HG03558 (cell line): ENCODE data around the gene PCDH19.

Source experiments
- ATAC-seq: cut with Tn5 transposase; IDR thresholded peaks from one replicate; pipeline ENCODE4 v1.9.1; 2021; ENCODE audit warnings: moderate number of reproducible peaks; ENCODE audit not compliant: unreplicated experiment; ENCODE audit errors: extremely low read depth

The PCDH19 gene

GRCh38 chrX:100316987-100317386, 93.1 kb downstream of the PCDH19 start:
- no peak for ATAC-seq

GRCh38 chrX:100315566-100315965, 94.5 kb downstream of the PCDH19 start:
- ATAC-seq, result no peak

GRCh38 chrX:100299559-100299958, 110.5 kb downstream of the PCDH19 start:
- ATAC-seq, result no peak

- no peak for ATAC-seq
Measured at GRCh38 chrX:100297728-100298127, 112.3 kb downstream of the PCDH19 start.

GRCh38 chrX:100296183-100296753, 113.8 kb downstream of the PCDH19 start:
- ATAC-seq, result no peak

GRCh38 chrX:100294965-100295364, 115.1 kb downstream of the PCDH19 start:
- no peak for ATAC-seq

GRCh38 chrX:100289066-100289558, 121.0 kb downstream of the PCDH19 start:
- ATAC-seq, result no peak

GRCh38 chrX:100277231-100277630, 132.8 kb downstream of the PCDH19 start:
- no peak for ATAC-seq

GRCh38 chrX:100274916-100275315, 135.2 kb downstream of the PCDH19 start:
- no peak for ATAC-seq

GRCh38 chrX:100265179-100265578, 144.9 kb downstream of the PCDH19 start:
- ATAC-seq, result no peak

GRCh38 chrX:100264200-100264599, 145.9 kb downstream of the PCDH19 start:
- ATAC-seq, result peak; percentile 88

- no peak for ATAC-seq
Measured at GRCh38 chrX:100263650-100264049, 146.4 kb downstream of the PCDH19 start.

GRCh38 chrX:100248885-100249493, 161.1 kb downstream of the PCDH19 start:
- ATAC-seq, result no peak

GRCh38 chrX:100247826-100248225, 162.2 kb downstream of the PCDH19 start:
- ATAC-seq, result no peak

- ATAC-seq, result no peak
Measured at GRCh38 chrX:100244681-100245080, 165.4 kb downstream of the PCDH19 start.
